K562 (cell line): Measurements from ENCODE around the gene C2.

Experiments
- CTCF ChIP-seq, 3 experiments: IDR thresholded peaks in 2 of 3; conservative IDR thresholded peaks in 1 of 3; 2 replicates each; pipeline ENCODE4 v1.5.1; 2011 to 2012; ENCODE audit warnings: low read length in 3 of 3, mild to moderate bottlenecking in 3 of 3, control low read depth in 2 of 3, improper control_type of control experiment in 1 of 3, inconsistent platforms in 1 of 3, low read depth in 1 of 3, mixed read lengths in 1 of 3, moderate library complexity in 1 of 3; ENCODE audit not compliant: insufficient read depth in 2 of 3
- CXXC5 ChIP-seq: fragments of 250-450 bp; sonication (Bioruptor Pico); IDR thresholded peaks from 2 replicates; pipeline ENCODE4 v1.8.0; 2022; ENCODE audit warnings: inconsistent platforms, mild to moderate bottlenecking, moderate library complexity
- EZH2 ChIP-seq: IDR thresholded peaks from 2 replicates; pipeline ENCODE4 v1.6.1; 2012; ENCODE audit warnings: low read depth, mild to moderate bottlenecking, inconsistent platforms, low read length, borderline replicate concordance
- HMGXB4 ChIP-seq: sonication (generic); formaldehyde crosslinking; IDR thresholded peaks from 2 replicates; pipeline ENCODE4 v1.8.1; 2023; ENCODE audit warnings: mild to moderate bottlenecking, missing genetic modification reagents
- MAFF ChIP-seq: IDR thresholded peaks from 2 replicates; pipeline ENCODE4 v1.6.1; 2012; ENCODE audit warnings: low read length, improper control_type of control experiment
- MAFG ChIP-seq: fragments of 450-650 bp; conservative IDR thresholded peaks from 2 replicates; pipeline ENCODE4 v1.6.1; 2016; ENCODE audit warnings: missing genetic modification characterization, missing compliant biosample characterization
- POLR2AphosphoS5 ChIP-seq: IDR thresholded peaks from 2 replicates; pipeline ENCODE4 v1.6.1; 2011; ENCODE audit warnings: mild to moderate bottlenecking, low read depth, low read length, moderate library complexity; ENCODE audit not compliant: control insufficient read depth, insufficient read depth
- SETDB1 ChIP-seq: IDR thresholded peaks from one replicate; pipeline ENCODE4 v1.6.1; 2012; ENCODE audit warnings: low read length, control low read depth, inconsistent platforms
- ZBTB5 ChIP-seq: fragments of 450-650 bp; IDR thresholded peaks from 2 replicates; pipeline ENCODE4 v1.6.1; 2017; ENCODE audit warnings: antibody characterized with exemption
- ZFX ChIP-seq: sonication (generic); formaldehyde crosslinking; IDR thresholded peaks from 2 replicates; pipeline ENCODE4 v1.8.0; 2022; ENCODE audit warnings: mild to moderate bottlenecking, missing genetic modification reagents, moderate library complexity
- ZNF347 ChIP-seq: fragments of 450-650 bp; formaldehyde crosslinking; IDR thresholded peaks from 2 replicates; pipeline ENCODE4 v1.4.0; 2020; ENCODE audit warnings: low read depth, mild to moderate bottlenecking, moderate library complexity
- ZNF551 ChIP-seq: fragments of 250-450 bp; sonication (Bioruptor Pico); IDR thresholded peaks from 2 replicates; pipeline ENCODE4 v1.5.0; 2021; ENCODE audit warnings: mild to moderate bottlenecking, moderate library complexity

- no peak for TF ChIP-seq HMGXB4
- TF ChIP-seq MAFF, result no peak
- TF ChIP-seq ZNF551 (CRISPR knock-in tag), result no peak
- TF ChIP-seq CTCF (IDR thresholded peaks at IDR 0.05 in 2 of 3, conservative IDR thresholded peaks at IDR 0.05 in 1 of 3; ENCODE audit: insufficient read depth in 2 of 3, low read depth in 1 of 3, low read length in 3 of 3), result no peak
- no peak for TF ChIP-seq SETDB1
- TF ChIP-seq EZH2, result no peak
- TF ChIP-seq ZBTB5, result no peak
- no peak for TF ChIP-seq ZNF347
- no peak for TF ChIP-seq MAFG (tag)
- no peak for TF ChIP-seq POLR2AphosphoS5
- TF ChIP-seq ZFX (CRISPR knock-in tag), result no peak
- no peak for TF ChIP-seq CXXC5
Observed at GRCh38 chr6:31965700-31966099, 38.2 kb downstream of the C2 start.
